ENCODE data around the gene STAT3.

GRCh38 chr17:42373896-42374295 is 14.3 kb downstream of the STAT3 start:
- no peak for TF ChIP-seq CTCF (IDR thresholded peaks at IDR 0.05; ENCODE audit: extremely low read depth in 1 of 2, insufficient read depth in 1 of 2, low read depth in 1 of 2, low read length in 2 of 2)
- TF ChIP-seq EZH2 (IDR thresholded peaks at IDR 0.05; ENCODE audit: borderline replicate concordance, low read depth, low read length, severe bottlenecking), result no peak
- TF ChIP-seq POLR2A (IDR thresholded peaks at IDR 0.05; ENCODE audit: low read depth, low read length), result no peak
- TF ChIP-seq MAX (IDR thresholded peaks at IDR 0.05; ENCODE audit: insufficient read depth, insufficient read length), result no peak
- no peak for TF ChIP-seq POLR2AphosphoS5 (IDR thresholded peaks at IDR 0.05; ENCODE audit: insufficient read depth, low read depth, low read length)
